ENCODE data around the gene CDK7.
A peak's percentile ranks its signal among the peaks of the same experiment; 100 is the strongest.
"Not testable (repeated sequence)": the region's sequence is repeated elsewhere in the genome, so short reads cannot be mapped to it uniquely, and the experiment has no call there.

The CDK7 gene

DNA sequence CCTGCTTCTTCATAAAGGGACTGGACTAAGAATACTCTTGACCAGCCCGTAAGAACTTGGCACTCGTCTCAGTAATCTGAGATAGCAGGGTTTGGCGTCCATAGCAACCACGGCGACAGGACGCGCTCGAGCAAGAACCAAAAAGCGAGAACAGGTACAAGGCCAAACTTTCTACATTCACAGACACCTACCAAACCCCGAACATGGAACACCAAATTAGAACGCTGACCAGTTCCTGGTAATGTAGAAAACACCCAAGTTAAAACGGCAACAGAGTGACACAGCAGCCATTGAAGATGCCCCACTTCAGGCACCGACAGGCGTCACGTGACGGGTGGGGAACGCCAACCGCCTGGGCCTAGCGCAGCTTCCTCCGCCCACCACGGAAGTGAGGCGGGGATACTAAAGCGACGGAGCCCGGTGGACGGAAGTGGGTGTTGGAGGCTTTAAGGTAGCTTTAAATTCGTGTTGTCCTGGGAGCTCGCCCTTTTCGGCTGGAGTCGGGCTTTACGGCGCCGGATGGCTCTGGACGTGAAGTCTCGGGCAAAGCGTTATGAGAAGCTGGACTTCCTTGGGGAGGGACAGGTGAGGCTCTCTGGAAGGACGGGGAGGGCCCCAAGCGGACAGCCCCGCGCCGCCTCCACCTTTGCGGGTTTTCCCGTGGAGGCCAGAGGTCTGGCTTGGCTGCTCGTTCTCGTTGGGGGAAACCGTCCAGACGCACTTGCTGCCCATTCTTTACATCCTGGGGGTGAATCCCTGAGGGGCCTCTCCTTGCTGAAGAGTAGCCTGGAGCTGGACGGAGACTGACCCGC is at the start of gene CDK7:
Gene CDK7, plus strand, starts transcription at position 430 of the 812 bp plus-strand sequence. Its CDS starts 90 bp downstream, at position 520.
- peak; percentile 90 for DNase-seq

DNA sequence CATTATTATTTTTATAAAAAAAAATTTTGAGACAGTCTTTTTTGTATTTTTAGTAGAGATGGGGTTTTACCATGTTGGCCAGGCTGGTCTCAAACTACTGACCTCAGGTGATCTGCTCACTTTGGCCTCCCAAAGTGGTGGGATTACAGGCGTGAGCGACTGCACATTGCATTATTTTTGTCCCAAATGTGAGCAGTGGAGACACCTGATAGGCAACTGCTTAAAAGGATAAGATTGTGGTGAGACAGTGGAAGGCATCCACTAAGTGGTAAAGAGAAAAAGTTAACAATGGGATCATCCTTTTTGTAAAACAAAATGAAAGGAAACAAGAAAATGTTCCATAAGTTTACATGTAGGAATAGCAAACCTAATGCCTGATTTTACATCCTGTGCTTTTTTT is 47.3 kb upstream of the CDK7 start:
- DNase-seq, result no peak

DNA sequence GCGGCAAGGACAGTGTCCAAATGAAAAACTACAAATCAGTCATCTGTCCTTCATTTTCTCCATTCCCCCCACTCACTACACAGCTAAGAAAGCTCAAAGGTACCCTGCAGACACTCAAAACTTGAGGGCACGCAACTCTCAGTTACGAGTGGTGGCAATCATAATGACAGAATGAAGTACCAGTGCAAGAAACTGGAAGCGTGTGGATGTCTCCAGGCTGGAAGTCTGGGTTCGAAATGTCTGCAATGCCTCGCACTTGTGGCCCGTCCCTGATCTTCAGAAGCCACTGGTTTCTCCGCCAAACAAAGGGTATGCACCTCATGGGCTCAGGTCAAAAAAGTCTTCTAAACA is 45.9 kb upstream of the CDK7 start:
- no peak for DNase-seq

DNA sequence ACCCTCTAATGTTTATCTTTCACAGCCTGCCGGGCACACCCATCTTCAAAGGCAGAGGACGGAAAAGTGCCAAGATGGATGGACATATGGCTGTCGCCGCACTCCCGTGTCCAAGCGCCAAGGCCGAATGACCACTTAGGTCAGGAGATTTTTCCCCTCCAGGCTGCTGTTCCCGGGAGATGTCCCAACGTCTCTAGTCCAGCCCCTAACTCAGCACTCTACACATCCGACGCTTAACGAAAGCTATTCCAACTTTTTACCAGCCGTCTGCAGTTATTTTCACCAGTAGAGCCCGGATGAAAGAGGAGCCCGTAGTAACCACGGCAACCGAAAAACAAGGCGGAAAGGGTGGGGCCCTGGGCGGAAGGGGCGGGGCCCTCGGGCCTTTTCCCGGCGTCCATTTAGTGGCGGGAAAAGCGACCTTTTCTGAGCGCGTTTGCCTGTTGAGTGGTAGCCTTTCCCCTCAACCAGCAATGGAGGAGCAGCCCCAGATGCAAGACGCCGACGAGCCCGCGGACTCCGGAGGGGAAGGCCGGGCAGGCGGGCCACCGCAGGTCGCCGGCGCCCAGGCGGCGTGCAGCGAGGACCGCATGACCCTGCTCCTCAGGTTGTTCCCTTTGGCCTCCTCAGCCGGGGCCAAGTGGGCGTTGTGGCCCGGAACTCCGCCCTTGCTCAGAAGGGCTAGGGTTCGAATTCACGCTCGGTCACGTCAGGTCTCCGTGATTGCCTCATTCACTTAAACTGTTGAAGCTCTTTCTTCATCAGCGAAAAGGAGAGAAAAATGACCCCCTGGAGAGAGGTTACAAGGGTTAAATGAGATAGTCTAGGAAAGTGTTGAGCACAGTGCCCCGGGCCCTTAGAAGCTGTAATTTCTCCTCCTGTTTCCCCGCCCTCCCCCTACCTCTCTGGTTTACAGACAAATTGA is 45.3 kb upstream of the CDK7 start, which contains the start of gene CENPH:
Gene CENPH, plus strand, starts transcription at position 422 of the 925 bp plus-strand sequence. Its CDS starts 52 bp downstream, at position 474.
- peak; percentile 77 for DNase-seq

DNA sequence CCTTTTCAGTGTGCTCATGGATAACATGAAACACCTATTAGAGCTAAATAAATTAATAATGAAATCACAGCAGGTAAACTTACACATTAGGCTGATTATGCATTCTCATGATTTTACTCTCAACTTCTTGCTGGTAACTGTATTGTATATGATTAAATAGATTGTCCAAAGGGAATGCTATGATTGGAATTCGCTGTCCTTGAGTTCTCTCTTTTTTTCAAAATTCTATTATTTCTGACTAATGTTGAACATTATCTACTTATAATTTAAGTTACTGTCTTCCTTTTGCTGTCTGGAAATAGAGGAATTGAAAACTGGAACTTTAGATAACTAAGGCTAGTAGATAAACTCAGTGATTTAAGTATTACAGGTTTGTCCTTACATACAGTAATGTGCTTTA is 32.2 kb upstream of the CDK7 start:
- DNase-seq, result no peak

DNA sequence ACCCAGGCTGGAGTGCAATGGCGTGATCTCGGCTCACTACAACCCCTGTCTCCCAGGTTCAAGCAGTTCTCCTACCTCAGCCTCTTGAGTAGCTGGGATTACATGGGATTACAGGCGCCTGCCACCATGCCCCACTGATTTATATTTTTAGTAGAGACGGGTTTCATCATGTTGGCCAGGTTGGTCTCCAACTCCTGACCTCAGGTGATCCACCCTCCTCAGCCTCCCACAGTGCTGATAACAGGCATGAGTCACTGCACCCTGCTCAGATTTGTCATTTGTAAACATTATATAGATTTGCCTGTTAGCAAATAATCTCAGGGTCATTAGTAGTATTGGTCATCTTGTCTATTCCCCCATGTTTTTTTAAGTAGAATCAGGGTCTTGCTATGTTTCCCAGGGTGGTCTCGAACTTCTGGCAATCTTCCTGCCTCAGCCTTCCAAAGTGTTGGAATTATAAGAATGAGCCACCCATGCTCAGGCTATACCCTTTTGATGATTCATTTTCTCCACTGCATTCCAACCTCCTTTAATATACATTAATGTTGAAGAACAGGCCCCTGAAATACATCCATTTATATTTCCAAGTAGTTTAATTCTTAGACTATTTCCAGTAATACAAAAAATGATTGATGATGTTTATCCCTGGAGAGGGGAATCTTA is 28.0 kb upstream of the CDK7 start:
- DNase-seq, result no peak

DNA sequence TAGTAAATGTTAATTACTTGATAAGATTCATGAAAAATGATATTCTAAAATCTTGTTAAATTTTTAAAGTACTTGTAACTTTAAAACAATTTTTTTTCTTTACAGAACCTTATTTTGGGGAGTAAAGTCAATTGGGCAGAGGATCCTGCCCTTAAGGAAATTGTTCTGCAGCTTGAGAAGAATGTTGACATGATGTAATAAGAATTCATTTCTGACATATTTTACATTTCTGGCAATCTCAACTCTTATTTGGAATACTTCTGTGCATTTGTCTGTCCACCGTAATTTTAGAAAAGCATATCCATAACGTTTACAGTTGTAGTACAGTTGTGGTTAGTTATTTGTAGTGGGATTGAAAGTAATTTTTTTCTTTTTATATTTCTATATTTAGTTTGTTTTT is 25.1 kb upstream of the CDK7 start:
- no peak for DNase-seq

DNA sequence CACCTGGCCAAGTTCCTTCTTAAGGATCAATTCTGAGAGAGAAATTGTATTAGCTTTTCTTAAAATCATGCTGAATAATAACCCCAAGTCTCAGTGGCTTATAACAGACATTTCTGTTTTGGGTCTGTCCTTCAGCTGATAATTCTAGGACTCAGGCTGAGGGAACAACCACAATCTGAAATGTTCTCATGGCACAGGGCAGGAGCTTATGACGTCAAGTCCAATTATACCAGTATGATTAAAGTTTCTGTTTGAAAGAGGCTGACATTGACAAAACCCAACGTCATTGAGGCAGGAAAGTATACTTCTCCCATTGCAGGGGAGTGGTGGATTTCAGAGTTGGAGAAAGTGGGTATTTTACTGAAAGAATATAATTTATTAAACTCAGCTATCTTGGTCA is 23.5 kb upstream of the CDK7 start:
- DNase-seq, result no peak

DNA sequence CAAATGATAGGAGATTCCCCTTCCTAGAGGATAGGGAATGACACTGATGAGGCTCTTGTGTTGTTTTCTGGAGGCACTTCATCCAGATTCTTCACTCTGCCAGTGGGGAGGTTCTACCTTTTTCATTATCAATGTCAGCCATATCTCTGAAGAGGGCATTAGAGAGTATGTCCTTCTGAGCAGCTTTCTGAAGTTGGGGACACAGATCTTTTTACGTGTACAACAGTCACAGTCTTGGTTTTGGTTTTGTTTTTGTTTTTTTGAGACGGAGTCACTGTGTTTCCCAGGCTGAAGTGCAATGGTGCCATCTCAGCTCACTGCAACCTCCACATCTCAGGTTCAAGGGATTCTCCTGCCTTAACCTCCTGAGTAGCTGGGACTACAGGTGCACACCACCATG is 22.7 kb upstream of the CDK7 start:
- DNase-seq, result no peak

DNA sequence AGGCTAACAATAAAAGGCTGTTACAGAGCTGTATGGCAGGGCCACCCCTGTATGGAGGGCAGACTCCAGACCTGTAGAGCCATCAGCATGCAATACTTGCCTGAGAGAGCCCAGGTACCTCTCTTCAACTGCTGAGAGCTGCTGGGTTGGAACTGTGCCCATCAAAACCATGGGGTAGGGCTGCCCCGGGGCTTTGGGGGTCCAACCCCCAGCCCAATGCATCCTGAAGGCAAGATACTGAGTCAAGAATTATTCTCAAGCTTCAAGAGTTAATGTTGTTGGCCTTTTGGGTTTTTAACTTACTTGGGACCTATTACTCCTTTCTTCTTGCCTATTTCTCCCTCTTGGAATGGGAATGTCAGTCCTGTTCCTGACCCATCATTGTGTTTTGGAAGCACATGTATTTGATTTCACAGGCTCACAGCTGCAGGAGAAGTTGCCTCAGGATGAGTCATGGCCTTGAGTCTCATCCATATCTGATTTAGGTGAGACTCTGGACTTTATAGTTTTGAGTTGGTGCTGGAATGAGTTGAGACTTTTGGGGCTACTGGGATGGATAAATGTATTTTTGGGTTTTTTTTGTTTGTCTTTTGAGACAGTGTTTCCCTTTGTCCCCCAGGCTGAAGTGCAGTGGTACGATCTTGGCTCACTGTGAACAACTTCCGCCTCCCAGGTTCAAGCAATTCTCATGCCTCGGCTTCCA is 21.0 kb upstream of the CDK7 start:
- DNase-seq, result no peak

DNA sequence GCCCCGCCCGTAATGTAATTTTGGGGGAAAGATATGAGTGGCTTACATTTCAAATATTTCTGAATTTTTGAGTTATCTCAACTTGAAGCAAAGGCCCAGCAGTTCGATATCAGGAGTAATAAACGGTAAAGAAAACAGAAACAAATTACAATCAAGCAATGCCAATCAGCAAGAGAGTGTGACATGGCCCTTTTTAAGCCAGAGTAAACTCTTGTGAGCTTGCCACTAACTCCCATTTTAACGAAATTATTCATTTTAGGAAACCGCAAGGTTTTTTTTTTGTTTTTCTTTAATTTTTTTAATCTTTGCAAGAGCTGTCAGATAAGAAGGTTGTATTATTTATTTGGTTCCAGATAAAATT is 17.6 kb upstream of the CDK7 start:
- no peak for DNase-seq

DNA sequence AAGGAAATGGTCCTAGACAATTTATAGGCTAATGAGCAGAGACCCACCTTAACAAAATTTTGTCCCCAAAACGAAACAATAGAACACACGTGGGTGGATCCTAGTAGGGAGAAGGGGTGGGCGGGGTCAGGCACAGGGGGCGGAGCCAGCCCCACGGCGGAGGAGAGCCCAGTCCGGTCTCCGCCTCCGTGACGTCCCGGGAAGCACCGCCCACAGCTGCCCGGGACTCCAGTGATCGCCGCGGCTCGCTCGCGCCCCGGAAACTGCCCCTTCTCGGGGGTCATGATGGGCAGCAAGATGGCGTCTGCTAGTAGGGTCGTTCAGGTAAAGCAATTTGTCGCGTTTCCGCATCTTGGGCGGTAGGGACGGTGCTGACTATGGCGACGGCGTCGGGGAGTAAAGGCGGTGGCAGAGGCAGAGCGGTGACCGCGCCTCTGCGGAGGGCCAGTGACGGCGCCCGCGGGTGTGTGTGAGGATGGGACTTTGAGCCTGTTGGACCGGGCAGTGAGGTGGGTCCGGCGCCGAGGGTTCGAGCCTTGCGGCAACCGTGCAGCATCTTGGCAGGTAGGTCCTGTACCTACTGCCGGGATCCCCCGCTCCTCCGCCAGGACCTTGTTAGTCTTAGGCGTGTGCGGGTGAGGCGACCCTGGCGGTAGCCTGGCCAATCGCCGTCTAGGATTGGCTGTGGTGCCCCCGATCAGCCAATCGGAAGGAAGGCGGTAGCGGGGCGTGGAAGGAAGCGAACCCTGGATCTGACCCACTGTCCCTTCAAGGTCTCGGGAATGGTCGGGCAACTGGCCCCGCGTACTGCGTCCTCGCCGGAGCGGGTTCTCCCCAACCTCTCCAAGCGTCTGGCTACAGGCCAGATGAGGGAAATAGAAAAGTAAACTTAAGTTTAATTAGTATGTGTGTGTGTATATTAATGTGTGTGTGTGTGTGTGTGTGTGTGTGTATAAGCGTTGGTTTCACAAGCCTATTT is 16.8 kb upstream of the CDK7 start:
- peak; percentile 60 for DNase-seq

DNA sequence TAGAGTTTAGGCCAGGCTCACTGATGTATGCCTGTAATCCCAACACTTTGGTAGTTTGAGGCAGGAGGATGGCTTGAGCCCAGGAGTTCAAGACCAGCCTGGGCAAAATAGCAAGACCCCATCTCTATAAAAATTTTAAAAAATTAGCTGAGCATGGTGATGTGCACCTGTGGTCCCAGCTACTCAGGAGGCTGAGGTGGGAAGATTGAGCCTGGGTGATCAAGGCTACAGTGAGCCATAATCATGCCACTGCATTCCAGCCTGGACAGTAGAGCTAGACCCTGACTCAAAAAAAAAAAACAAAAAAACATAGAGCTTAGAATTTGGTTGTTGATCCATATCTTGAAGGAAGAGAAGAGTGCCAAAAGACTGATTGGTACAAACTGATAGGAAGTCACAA is 14.7 kb upstream of the CDK7 start:
- DNase-seq, result no peak

DNA sequence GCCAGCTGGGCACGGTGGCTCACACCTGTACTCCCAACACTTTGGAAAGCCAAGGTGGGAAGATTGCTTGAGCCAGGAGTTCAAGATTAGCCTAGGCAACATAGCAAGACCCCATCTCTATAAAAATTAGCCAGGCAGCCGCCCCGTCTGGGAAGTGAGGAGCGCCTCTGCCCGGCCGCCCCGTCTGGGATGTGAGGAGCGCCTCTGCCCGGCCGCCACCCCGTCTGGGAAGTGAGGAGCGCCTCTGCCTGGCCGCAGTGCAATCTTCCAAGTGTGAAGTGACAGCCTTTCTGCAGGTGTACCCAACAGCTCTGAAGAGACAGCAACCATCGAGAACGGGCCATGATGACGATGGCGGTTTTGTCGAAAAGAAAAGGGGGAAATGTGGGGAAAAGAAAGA is 14.3 kb upstream of the CDK7 start:
- DNase-seq, result not testable (repeated sequence)

DNA sequence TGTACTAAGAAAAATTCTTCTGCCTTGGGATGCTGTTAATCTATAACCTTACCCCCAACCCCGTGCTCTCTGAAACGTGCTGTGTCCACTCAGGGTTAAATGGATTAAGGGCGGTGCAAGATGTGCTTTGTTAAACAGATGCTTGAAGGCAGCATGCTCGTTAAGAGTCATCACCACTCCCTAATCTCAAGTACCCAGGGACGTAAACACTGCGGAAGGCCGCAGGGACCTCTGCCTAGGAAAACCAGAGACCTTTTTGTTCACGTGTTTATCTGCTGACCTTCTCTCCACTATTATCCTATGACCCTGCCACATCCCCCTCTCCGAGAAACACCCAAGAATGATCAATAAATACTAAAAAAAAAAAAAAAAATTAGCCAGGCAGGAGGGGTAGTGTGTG is 13.9 kb upstream of the CDK7 start:
- DNase-seq, result not testable (repeated sequence)

DNA sequence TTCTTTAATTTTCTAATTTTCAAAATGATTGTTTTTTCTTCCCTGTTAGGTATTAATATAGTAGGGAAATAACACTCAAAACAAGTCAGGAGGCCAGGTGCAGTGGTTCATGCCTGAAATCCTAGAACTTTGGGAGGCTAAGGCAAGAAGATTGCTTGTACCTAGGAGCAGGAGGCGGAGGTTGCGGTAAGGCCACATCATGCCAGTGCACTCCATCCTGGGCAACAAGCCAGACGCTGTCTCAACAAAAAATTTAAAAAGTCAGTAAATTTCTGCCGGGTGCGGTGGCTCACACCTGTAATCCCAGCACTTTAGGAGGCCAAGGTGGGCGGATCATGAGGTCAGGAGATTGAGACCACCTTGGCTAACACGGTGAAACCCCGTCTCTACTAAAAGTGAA is 10.2 kb upstream of the CDK7 start:
- DNase-seq, result no peak

DNA sequence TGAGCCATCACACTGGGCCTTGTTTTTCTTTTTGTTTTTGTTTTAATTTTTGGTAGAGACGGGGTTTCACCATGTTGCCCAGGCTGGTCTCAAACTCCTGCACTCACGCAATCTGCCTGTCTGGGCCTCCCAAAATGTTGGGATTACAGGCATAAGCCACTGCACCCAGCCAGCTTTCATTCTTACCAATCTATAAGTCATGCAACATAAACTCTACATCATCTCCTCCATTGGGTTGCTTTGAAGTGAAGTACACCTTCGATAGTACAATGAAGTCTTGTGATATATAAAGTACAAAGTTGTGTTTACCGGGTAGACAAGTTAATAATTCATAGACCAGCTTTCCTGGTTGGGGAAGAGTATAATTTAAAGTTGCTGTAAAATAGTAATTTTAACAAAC is 8.8 kb upstream of the CDK7 start:
- no peak for DNase-seq

DNA sequence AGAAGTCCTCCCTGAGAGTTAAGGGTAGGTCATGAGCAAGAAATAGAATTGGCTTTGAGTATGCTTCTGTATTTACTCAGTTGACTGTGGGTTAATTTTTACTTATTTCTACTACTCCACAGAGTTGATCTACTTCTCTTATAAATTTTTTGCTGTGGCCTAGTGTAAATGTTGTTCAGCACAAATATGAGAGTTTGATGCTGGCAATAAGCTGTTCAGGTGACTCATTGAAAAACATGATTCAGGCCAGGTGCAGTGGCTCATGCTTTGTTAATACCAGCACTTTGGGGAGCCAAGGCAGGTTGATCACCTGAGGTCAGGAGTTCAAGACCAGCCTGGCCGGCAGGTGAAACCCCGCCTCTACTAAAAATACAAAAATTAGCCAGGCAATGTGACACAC is 4.5 kb upstream of the CDK7 start:
- DNase-seq, result no peak

DNA sequence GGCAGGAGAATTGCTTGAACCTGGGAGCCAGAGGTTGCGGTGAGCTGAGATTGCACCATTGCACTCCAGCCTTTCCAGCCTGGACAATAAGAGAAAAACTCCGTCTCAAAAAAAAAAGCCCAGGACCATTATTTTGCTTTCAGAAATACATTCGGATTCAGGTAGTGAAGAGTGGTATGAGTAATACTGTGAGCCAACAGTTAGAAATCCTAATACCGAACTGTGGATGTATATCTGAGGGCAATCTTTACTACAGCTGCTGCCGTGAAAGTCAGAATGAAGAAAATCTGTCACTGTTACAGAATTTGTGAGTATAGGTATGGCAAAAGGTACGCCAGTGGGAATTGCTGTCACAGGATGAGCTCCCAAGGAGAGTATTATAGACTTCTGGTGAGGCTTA is 3.4 kb upstream of the CDK7 start:
- no peak for DNase-seq

DNA sequence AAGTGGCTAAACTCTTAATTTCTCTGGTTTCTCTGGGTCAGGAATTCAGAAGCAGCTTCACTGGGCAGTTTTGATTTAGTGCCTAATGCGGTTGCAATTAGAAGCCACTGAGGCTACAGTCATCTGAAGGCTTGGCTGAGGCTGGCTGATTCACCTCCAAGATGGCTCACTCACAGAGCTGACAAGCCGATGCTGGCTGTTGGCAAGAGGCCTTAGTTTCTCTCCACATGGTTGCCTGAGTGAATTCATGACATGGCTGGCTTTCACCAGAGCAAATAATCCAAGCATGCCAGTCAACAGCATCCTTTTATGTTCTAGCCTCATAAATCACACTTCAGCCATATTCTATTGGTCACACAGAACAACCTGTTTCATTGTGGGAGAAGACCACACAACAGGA is 2.8 kb upstream of the CDK7 start:
- no peak for DNase-seq

DNA sequence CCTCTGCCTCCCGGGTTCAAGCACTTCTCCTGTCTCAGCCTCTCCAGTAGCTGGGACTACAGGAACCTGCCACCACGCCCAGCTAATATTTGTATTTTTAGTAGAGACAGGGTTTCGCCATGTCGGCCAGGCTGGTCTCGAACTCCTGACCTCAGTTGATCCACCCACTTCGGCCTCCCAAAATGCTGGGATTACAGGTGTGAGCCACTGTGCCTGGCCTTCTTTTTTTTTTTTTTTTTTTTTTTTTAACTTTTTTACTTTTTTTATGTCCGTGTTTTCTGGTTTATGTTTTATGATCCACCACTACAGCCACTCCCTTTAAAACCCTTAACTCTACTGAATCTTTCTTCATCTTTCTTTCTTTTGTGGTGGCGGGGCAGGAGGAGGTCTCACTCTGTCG is 2.0 kb downstream of the CDK7 start:
- DNase-seq, result not testable (repeated sequence)

DNA sequence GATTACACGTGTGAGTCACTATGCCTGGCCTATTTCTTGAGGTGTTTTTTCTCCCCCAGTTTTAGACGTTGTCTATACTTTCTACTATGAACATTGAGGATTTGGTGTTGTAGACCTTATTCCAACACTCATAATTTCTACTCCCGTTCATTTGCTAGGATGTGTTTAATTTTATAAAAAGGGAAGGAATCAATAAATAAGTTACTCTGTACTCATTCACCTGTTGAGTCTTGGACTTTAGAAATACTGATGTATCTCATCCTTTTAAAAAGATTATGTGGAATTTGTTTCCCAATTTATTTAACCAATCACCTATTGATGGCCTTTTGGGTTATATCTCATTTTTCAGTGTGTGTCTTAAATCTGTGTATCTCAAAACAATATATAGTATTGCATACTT is 3.2 kb downstream of the CDK7 start:
- DNase-seq, result no peak

Measured in NCI-H187 treated with DMSO at 0.1 percent for 48 hours (cell line).